IPS-NIHi7 (cell line): ENCODE measurements around the gene PLA2G12A.
A peak's percentile ranks its signal among the peaks of the same experiment; 100 is the strongest.

ENCODE experiments used
- DNase-seq: peaks from one replicate; pipeline ENCODE4 v3.0.0; 2012; ENCODE audit warnings: mixed read lengths; ENCODE audit errors: extremely low spot score

PLA2G12A gene

DNA sequence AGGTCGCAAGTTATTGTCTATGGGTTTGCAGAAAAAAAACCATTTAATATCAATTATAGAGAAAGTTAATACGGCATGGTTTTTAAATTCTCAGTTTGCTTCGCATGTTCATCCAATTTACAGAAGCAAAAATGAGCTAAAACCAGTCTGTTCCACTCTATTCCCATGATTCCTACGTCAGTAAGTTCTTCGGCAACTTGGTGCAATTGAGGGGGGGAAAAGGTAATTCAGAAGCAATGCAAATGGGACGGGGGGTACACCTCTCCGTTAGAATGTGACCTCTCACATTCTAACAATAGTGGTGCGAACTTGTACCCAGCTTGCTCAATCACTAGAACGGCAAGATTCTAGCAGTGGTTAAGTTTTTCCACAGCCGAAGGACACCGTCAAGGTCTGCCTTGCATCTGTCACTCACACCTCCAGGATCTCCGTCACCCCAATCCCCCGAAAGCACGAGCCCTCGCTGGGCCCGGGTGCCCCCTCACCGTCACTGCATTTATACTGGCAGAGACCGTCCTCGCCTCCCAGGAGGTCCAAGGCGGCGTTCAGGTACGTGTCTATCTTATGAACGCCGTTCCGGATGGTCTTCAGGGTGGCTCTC, 653 bp downstream of the PLA2G12A start:
- DNase-seq: no peak

DNA sequence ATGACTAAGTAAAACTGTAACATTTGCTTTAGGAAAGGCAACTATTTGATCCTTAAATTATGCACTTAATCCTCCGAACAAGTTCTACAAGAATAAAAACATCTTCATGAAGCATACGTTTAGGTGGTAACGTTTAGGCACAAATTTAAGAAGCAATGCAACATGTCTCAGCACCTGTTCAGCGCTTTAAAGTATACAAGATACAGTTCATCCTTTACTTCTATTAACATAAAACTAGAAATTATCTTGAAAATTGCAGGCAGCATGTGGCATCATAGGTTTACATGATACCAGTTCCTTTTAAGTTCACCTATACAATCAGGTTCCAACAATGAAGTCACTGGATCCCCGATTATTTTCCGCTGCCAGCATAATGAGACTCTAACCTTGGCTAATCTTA, 1.5 kb downstream of the PLA2G12A start:
- DNase-seq: no peak

DNA sequence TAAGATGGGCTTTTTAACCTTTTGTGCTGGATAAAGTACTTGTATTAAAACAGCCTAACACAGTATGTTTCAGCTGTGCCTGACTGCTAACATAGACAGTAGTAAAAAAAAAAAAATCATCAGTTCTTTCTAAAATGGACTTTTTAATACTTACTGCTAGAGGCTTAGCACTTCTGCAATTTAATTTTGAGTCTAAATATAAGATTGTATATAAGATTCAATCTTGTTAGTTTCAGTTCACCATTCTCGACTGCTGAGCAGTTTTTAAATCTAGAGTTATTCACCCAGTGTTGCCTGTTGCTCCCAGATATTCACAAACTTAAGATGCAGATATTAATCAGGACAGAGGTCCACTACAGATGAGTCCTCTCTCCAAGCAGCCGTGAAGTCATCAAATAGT, 6.8 kb downstream of the PLA2G12A start:
- no peak for DNase-seq

DNA sequence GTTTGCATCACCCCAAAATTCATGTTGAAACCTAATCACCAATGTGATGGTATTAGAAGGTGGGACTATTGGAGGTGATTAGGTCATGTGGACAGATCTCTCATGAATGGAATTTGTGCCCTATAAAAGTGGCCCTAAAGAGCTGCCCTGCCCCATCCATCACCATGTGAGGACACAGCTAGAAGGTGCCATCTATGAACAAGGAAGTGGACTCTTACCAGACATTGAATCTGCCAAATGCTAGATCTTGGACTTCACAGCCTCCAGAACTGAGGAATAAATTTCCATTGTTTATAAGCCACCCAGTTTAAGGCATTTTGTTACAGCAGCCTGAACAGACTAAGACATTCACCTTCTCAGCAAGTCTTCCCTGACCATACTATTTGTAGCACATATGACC, 7.5 kb downstream of the PLA2G12A start:
- DNase-seq: no peak

DNA sequence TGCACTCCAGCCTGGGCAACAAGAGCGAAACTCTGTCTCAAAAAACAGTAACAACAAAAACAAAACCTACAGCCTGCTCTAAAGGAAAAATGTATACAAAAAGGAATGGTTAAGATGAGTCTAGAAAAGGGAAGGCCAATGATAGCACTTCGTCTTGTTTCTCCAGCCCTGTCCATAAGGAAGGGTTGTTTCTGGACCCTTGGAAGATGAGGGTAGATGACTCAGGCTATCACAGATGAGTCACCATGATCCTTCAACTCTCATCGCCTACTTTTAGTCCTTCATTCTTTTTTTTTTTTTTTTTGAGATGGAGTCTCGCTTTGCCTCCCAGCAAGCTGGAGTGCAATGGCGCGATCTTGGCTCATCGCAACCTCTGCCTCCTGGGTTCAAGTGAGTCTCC, 8.8 kb downstream of the PLA2G12A start:
- DNase-seq: no peak

DNA sequence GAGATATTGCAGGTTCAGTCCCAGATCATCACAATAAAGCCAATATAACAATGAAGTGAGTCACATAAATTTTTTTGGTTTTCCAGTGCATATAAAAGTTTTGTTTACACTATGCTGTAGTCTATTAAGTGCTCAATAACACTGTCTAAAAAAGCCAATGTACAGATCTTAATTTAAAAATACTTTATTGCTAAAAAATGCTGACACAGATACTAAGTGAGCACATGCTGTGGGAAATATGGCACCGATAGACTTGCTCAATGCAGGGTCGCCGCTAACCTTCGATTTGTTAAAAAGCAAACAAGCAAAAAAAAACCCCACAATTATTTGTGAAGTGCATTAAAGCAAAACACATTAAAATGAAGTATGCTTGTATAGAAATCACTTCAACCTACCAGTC, 10.3 kb downstream of the PLA2G12A start:
- DNase-seq: no peak

DNA sequence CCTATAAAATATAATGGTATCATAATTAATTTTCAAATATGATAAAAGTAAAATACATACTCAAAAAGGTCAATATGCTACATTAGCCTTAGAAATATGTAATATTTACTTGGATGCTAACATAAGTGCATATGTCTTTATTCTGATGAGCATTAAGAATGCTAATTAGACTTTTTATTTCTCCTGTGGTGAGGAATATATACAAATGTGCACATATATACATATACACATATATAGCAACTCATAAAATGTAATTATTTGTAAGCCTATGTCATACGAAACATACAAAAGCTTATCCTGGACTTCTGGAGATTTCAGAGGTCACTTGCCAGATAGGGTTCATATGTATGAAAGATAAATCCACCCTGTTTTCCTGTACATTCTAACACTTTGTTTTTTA, 11.1 kb downstream of the PLA2G12A start:
- DNase-seq: no peak

DNA sequence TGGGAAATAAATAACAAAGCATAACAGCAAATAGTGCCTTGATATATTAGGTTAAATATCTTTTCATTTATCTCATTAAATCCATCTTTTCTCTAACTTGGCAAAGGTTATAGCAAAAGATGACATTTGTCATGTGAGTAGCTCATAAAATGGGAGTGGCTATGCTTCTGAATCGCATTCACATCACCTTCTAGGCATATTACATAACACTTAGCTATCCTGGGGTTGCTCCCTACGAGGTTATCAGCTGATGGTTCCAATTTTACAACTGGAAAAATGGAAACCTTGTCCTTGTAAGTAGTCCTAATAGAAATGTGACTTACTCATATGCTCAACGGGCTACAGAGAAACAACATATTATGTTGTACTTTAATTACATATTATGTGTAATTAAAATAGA, 16.4 kb downstream of the PLA2G12A start:
- DNase-seq: no peak

DNA sequence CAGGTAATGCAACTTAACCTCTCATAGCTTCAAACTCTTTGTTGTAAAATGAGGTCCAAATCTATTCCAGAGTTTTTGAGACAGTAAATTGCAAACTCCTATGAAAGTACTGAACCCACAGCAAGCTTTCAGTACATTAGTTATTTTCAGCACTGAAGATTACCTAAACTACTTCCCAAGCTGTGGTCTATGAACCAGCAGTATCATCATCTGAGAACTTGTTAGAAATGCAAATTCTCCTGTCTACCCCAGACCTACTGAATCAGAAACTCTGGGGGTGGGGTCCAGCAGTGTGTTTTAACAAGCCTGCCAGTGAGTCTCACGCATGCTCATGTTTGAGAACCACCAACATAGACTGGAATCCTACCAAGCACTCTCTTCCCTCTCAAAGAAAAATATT, 20.9 kb downstream of the PLA2G12A start:
- DNase-seq: no peak

DNA sequence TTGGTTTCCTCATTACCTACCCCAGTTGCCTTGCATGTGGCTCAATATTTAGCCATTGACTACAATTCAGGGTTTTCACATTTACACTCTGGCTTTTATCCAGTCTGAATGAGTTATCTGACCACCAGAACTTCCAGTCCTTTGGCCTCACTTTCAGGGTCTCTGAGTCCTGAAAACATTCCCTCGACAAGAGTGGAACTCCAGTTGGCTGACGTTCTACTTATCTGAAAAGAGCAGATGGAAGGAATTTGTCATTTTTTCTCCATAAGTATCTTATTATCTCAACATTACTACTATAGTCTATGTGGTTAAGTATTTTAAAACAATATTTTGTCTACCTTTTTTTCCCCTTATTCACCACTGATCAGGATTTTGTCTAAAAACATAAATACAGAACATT, 21.4 kb downstream of the PLA2G12A start:
- no peak for DNase-seq

DNA sequence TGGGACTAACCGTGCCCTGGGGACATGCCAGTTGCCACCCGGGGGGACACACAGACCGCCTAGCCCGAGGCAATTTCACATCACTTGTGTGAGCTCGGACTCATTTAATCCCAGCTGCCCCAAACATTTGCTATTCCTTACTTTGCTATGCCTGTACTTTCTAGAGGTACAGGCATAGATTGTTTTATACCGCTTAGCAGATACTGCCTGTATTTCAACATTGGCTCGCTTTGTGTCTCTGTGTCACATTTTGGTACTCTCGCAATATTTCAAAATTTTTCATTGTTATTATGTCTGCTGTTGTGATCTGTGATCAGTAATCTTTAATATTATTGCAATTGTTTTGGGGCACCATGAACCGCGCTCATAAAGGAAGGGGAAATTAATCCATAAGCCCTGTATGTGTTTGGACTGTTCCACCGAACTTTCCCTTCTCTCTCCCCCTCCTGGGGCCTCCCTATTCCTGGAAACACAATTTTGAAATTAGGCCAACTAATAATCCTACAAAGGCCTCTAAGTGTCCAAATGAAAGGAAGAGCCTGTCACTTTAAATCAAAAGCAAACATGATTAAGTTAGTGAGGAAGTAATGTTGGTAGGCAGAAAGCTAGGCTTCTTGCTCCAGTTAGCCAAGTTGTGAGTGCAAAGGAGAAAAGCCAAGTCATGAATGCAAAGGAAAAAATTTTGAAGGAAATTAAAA, 26.1 kb downstream of the PLA2G12A start:
- no peak for DNase-seq

DNA sequence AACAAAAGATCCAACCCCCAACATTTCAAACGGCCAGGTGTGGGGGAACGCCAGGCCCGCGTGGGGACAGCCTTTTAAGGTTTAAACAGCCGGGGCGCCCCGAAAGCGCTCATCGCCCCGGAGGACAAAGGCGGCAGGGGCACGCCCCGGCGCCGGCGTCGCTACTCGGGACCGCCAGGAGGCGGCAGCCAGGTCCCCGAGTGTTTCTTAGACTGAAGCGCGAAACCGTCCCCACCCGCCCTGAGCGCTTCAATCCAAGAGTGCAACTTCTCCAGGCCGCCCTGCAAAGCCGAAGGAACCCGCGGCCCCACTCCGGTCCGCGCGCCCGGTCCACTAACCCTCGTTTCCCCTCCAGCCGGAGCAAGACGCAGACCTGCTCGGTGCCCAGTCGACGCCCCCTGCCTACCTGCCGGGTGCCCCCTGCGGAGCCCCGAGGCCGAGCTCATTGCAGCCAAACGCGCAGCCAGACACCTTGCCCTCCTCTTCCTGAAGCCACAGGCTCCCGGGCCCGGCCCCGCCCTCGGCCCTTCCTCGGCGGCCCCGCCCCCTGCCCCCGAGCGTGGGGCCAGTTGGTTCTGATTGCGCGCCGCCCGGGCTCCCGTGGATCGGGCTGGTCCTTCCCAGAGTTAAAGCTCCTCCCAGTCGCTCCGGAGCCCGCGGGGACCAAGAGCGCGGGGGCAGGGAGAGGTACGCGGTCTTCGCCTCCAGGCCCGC, 26.8 kb downstream of the PLA2G12A start, which contains the start of gene CASP6:
CASP6 (minus strand) TSS at position 496 of the 714 bp plus-strand sequence; CDS start at position 446, 50 bp downstream.
- DNase-seq: peak; percentile 79

DNA sequence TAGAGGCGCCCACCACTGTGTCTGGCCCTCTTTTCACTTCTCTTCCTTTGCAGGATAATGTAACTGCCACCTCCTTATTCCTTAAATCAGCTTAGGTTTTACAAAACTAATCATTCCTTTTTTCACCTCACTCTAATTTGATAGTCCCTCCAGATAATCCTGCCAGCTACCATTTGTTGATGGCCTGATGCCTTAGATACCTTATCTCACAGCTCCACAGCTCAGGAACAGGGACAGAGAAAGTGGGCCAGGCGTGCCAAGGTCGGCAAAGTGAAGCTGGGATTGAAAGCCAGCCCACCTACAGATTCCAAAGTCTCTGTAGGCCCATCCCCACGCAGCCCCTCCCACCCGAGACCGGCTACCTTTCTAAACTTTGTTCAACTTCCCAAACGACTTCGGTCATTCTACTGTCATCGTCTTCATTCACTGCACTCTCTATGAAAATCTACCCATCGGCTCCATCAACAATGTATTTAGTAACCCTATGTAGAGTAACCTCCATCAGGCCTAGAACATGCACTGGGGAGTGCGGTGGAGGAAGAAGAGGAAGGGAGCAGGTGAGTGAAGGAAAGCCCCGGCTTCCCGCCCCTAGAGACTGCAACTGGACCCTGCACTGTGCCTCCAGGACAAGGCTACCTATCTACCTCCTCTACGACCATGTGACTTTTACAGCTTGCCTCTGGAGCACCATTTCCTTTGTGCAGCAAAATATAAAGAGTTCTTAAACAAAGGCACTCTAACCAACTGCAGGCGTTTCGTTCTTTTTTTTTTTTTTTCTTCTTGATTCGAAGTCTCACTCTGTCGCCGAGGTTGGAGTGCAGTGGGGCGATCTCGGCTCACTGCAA, 28.1 kb downstream of the PLA2G12A start:
- peak; percentile 49 for DNase-seq

DNA sequence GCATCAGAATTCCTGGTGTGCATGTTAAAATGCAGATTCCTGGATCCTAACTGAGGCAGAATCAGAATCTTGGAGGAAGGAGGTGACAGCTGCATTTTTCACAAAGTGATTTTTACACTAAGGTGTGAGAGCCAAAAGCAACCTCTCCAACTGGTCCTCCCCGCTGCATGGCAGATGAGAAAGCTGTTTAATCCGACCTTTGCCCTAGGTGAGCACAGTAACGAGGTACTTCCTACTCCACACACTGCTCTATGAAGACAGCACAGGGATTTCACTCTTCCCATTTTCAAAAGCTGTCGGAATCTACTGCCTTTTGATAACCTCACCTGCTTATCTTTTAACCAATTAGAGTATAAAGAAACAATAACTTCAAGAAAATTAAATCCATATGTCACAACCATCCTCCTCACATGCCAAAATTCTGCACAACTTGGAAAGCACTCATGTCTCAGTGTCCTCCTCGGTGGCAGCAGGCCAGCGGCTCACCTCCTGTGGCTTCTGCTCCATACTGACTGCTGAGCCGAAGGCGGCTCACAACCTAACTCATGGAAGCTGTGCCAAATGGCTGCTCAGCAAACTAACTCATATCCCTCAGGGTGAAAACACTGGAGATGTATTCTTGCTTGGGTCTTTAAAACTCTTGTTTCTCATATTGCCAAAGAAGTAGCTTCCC, 30.2 kb downstream of the PLA2G12A start:
- DNase-seq: no peak

DNA sequence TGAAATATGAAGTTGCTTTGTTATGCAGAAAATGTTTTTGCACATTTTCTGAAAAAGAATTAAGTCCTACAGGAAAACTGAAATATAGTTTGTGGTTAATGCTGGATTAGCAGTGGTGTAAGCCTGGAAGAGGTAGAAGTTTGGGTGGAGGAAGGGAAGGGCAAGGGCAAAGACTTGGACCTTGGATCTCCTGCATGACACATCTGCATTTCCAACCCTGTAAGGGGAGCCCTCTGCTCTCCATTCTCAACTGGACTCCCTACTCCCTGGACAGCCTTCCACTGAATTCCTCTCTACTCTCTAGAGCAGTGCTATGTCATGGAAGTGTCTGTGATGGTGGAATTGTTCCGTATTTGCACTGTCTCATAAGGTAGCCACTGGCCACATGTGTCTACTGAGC, 31.2 kb downstream of the PLA2G12A start:
- no peak for DNase-seq

DNA sequence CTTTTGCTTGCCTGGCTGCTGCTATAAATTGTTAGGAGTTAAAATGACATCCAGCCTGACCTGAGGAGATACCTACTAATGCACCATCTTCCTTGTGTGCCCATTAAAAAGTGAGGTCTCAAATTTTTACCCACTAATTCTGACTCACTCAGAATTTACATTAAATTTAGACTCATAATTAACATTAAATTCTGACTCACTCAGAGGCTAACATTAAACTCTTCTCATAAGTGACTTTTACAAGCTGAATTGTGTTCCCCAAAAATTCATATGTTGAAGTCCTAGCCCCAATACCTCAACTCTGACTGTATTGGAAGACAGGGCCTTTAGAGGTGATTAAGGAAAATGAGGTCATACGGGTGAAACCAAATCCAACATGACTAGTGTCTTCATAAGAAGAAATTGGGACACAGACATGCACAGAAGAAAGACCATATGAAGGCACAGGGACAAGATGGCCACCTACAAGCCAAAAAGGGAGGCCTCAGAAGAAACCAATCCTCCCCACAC, 38.4 kb downstream of the PLA2G12A start:
- no peak for DNase-seq

DNA sequence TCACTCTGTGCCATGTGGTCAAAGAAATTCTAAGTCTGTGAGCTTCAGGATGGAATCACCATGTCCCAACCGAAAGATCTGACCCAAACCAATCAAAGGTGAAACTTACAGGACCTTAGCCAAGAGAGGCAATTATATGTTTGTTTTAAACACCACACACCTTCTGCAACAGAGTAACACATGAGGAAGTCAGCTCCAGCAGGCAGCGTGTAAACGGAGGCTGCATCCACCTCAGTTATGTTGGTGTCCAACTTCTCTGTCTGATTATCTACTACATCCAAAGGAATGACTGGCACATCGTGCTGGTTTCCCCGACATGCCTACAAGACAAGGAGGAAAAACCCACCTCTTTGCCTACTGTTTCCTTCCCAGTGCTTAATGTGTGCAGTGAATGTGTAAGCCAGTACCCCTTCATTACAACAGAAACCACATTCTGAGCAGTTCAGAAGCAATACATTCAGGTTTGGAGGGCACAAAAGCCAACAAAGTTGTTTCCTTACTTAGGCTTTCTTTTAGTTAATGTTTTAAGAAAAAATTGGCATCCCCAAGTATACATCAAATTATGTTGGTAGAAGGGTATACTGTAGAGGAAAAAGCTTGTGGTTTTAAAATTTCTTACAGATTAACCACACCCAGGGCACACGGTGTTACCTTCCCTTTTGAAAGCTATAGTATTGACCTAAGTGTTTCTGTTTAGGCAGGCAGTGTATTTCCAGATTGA, 39.0 kb downstream of the PLA2G12A start:
- DNase-seq: no peak

DNA sequence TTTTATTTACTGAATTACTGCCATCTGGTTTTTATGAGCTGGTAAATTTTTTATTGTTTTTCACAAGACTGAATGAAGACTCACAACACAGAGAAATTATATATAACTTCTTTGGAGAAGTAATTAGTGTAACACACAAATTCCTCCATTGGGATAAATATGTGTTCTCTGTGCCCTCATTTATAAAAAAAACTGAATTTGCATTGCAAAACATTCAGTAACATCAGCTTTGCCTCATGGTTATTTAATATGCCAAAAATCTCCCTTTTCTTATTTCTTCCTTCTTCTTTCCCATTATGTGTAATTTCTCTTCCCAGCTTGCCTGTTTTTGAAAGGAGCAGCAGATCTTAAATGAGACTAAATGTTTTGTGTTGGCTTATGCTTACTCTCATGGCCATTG, 45.1 kb downstream of the PLA2G12A start:
- no peak for DNase-seq

DNA sequence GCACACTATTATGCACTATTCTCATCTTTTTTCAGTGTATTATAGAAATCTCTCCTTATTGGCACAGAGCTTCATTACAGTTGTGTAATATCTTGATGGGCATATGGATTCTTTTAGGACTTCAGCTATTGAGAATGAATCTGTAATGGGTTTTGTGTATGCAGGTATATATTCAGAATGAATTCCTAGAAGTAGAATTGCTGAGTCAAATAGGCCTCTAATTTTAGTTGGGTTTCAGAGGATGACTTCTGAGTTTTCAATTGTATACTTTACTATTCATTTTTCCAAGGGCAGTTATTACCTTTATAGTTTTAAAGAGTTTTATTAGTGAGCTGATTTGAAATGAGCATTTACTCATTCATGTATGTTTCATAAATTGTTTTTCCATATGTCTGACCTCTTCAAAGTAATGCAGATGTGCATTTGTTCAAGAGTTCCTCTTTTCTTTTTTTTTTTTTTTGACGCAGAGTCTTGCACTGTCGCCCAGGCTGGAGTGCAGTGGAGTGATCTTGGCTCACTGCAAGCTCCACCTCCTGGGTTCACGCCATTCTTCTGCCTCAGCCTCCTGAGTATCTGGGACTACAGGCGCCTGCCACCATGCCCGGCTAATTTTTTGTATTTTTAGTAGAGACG, 46.1 kb downstream of the PLA2G12A start:
- no peak for DNase-seq

DNA sequence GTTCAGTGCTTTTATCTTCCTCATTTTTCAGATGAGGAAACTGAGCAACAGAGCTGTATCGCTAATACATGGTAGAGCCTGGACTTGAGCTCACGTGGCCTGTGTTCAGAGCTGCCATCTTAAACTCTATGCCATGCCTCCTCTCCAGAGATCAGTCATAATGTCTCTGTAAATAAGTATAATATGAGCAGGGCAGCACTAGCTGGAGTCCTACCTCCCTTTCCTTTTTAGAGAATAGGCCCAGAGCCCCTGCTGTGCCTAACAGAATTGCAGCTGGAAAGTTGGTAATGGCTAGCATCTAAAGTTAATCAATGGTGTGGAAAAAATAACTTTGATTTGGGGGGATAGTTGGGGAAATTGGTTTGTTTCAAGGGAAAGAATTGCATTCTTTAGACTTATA, 47.0 kb downstream of the PLA2G12A start:
- DNase-seq: no peak
